ENCODE measurements around the gene CCDC33.

Gene CCDC33

GRCh38 chr15:74258456-74259291 lies 22.5 kb downstream of the CCDC33 start:
- no peak for DNase-seq (ENCODE audit: low read depth, low spot score)

GRCh38 chr15:74259292-74259648 lies 23.1 kb downstream of the CCDC33 start:
- DNase-seq (ENCODE audit: low read depth, low spot score) = no peak

GRCh38 chr15:74259821-74260607 lies 23.9 kb downstream of the CCDC33 start:
- no peak for DNase-seq (ENCODE audit: low read depth, low spot score)

GRCh38 chr15:74261041-74261440 lies 24.9 kb downstream of the CCDC33 start:
- DNase-seq (ENCODE audit: low read depth, low spot score) = no peak

- no peak for DNase-seq (ENCODE audit: low read depth, low spot score)
Observed at GRCh38 chr15:74261685-74262084, 25.6 kb downstream of the CCDC33 start.

GRCh38 chr15:74262151-74262550 lies 26.0 kb downstream of the CCDC33 start:
- no peak for DNase-seq (ENCODE audit: low read depth, low spot score)

- no peak for DNase-seq (ENCODE audit: low read depth, low spot score)
Observed at GRCh38 chr15:74262625-74263024, 26.5 kb downstream of the CCDC33 start.

GRCh38 chr15:74263466-74263865 lies 27.3 kb downstream of the CCDC33 start:
- no peak for DNase-seq (ENCODE audit: low read depth, low spot score)

- no peak for DNase-seq (ENCODE audit: low read depth, low spot score)
Observed at GRCh38 chr15:74264081-74264501, 28.0 kb downstream of the CCDC33 start.

GRCh38 chr15:74265046-74265639 lies 29.0 kb downstream of the CCDC33 start:
- DNase-seq (ENCODE audit: low read depth, low spot score) = no peak

- DNase-seq (ENCODE audit: low read depth, low spot score) = no peak
Observed at GRCh38 chr15:74268020-74268419, 31.9 kb downstream of the CCDC33 start.

- no peak for DNase-seq (ENCODE audit: low read depth, low spot score)
Observed at GRCh38 chr15:74269362-74270035, 33.4 kb downstream of the CCDC33 start.

GRCh38 chr15:74270155-74270554 lies 34.0 kb downstream of the CCDC33 start:
- no peak for DNase-seq (ENCODE audit: low read depth, low spot score)

- DNase-seq (ENCODE audit: low read depth, low spot score) = no peak
Observed at GRCh38 chr15:74270854-74271520, 34.9 kb downstream of the CCDC33 start.

- no peak for DNase-seq (ENCODE audit: low read depth, low spot score)
Observed at GRCh38 chr15:74272812-74273211, 36.7 kb downstream of the CCDC33 start.

GRCh38 chr15:74274470-74275038 lies 38.4 kb downstream of the CCDC33 start:
- DNase-seq (ENCODE audit: low read depth, low spot score) = no peak

GRCh38 chr15:74275957-74276356 lies 39.8 kb downstream of the CCDC33 start:
- no peak for DNase-seq (ENCODE audit: low read depth, low spot score)

GRCh38 chr15:74276560-74276959 lies 40.4 kb downstream of the CCDC33 start:
- no peak for DNase-seq (ENCODE audit: low read depth, low spot score)

- no peak for DNase-seq (ENCODE audit: low read depth, low spot score)
Observed at GRCh38 chr15:74277242-74277810, 41.2 kb downstream of the CCDC33 start.

- no peak for DNase-seq (ENCODE audit: low read depth, low spot score)
Observed at GRCh38 chr15:74278207-74278606, 42.1 kb downstream of the CCDC33 start.

Measured in activated naive CD8-positive, alpha-beta T cell treated with anti-CD3 and anti-CD28 coated beads, Interleukin-2, amount 50 U/mL, for 16 hours (primary cell).